Stomach (tissue), 4 donors: ENCODE measurements around the gene TARBP1.

ENCODE experiments used
- EP300 ChIP-seq: sonication (generic); formaldehyde crosslinking; IDR thresholded peaks from one replicate; pipeline ENCODE4 v1.6.1; 2017; ENCODE audit warnings: antibody characterized with exemption
- POLR2A ChIP-seq, 4 donors: fragments of 450-650 bp; IDR thresholded peaks; one replicate each; pipeline ENCODE4 v1.6.1; 2016; ENCODE audit warnings: antibody characterized with exemption in 4 of 4, control low read depth in 2 of 4, mild to moderate bottlenecking in 1 of 4, moderate library complexity in 1 of 4
- POLR2AphosphoS5 ChIP-seq, 3 donors: sonication (generic); formaldehyde crosslinking; IDR thresholded peaks; one replicate each; pipeline ENCODE4 v1.6.1; 2016; ENCODE audit warnings: antibody characterized with exemption in 3 of 3
- TF ChIP-seq, protein P1 (sequence below), 7 experiments: fragments of 450-650 bp in 4 of 7; fragments of 200-600 bp in 3 of 7; sonication (generic) in 3 of 7; IDR thresholded peaks; one replicate each; pipeline ENCODE4 v1.5.1; 2016 to 2019; ENCODE audit warnings: antibody characterized with exemption in 7 of 7, control low read depth in 2 of 7, mild to moderate bottlenecking in 1 of 7

DNA sequence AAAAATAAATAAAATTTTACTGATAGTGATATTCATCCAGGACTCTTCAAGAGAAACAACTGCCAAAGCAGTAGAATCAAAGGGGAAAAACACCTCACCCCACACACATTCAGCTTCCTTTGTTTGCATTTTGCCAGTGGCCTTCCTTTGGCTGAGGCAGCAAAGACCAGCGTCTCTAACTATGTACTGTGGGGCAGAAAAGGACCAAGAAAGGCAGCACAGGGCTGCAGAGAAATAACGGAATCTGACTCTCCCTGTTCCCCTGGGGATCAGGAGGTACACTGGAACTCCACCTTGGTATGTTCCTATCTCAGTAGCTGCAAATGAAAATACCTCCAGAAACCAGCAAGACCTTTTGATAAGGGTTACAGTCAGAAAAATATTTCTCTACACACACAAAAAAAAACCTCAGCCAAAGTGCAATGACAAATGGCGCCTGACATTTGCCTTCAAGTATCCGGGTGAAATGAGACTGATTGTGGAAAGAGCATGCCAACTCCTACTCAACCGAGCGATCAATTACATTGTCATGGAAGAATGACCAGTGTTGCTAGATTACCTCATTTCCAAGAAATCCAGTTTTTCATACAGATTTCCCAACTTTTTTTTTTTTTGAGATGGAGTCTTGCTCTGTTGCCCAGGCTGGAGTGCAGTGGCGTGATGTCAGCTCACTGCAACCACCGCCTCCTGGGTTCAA is 50.9 kb downstream of the TARBP1 start:
- no peak for TF ChIP-seq POLR2AphosphoS5 (IDR thresholded peaks at IDR 0.05)
- TF ChIP-seq, protein P1, sequence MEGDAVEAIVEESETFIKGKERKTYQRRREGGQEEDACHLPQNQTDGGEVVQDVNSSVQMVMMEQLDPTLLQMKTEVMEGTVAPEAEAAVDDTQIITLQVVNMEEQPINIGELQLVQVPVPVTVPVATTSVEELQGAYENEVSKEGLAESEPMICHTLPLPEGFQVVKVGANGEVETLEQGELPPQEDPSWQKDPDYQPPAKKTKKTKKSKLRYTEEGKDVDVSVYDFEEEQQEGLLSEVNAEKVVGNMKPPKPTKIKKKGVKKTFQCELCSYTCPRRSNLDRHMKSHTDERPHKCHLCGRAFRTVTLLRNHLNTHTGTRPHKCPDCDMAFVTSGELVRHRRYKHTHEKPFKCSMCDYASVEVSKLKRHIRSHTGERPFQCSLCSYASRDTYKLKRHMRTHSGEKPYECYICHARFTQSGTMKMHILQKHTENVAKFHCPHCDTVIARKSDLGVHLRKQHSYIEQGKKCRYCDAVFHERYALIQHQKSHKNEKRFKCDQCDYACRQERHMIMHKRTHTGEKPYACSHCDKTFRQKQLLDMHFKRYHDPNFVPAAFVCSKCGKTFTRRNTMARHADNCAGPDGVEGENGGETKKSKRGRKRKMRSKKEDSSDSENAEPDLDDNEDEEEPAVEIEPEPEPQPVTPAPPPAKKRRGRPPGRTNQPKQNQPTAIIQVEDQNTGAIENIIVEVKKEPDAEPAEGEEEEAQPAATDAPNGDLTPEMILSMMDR (IDR thresholded peaks at IDR 0.05): no peak
- TF ChIP-seq POLR2A (IDR thresholded peaks at IDR 0.05): no peak
- no peak for TF ChIP-seq EP300
